K562 (cell line): ENCODE results near the gene MCAT. TPM values are rescaled to one million over a fixed set of nuclear protein-coding genes. Genes with fewer than 3 reads are reported as not detected.
A peak's percentile ranks its signal among the peaks of the same experiment; 100 is the strongest.

Experiments
- ATAC-seq: fragments of 200-7000 bp; cut with Tn5 transposase; 3 replicates; pipeline ENCODE4 v1.9.1; 2020; ENCODE audit warnings: moderate library complexity
- BruUV-seq: library from RNA; stranded (reverse); fragments of 400-500 nt; replicated peaks from 2 replicates; lab custom pipeline; 2021; lab: Mats Ljungman, UMichigan
- CTCF ChIA-PET: fragments of 300-600 bp; formaldehyde crosslinking; extraction: SDS; loops from one replicate; lab custom pipeline; 2021; ENCODE audit warnings: low intra/inter-chr PET ratio; lab: Yijun Ruan, JAX
- POLR2A ChIA-PET: fragments of 300-600, 350-650 bp; sonication (Branson Sonifier 250); formaldehyde crosslinking; extraction: SDS; loops from one replicate; lab custom pipeline; 2021; ENCODE audit warnings: antibody characterized with exemption, inconsistent platforms; lab: Yijun Ruan, JAX
- DNase-seq, 4 experiments: peaks; one replicate each; pipeline versions ENCODE4 v3.0.0 to v3.0.0-alpha.2; 2011 to 2018; ENCODE audit warnings: low spot score in 3 of 4, mixed read lengths in 3 of 4; ENCODE audit errors: extremely low read depth in 1 of 4
- FAIRE-seq: peaks from 2 replicates; lab custom pipeline; 2011; peaks lifted over from hg19 to GRCh38; lab: Jason Lieb, UNC
- H2AFZ ChIP-seq: 2 replicates; pipeline ENCODE4 v1.6.0; 2011; ENCODE audit warnings: low read depth, low read length, control low read depth, inconsistent platforms
- H3K27ac ChIP-seq: fragments of 200-600 bp; 3 replicates; pipeline ENCODE4 v1.8.0; 2011; ENCODE audit warnings: low read depth, mild to moderate bottlenecking, control low read depth, inconsistent platforms, low read length, moderate library complexity, mixed read lengths; ENCODE audit errors: extremely low read depth
- H3K27me3 ChIP-seq, 2 experiments: fragments of 300-600 bp in 1 of 2; 2 replicates in 1 of 2; 3 replicates in 1 of 2; pipeline versions ENCODE4 v1.6.0 to v1.8.0; 2011; ENCODE audit warnings: inconsistent platforms in 2 of 2, low read length in 2 of 2, mild to moderate bottlenecking in 1 of 2, mixed read lengths in 1 of 2, moderate library complexity in 1 of 2; ENCODE audit not compliant: control insufficient read depth in 2 of 2, insufficient read depth in 2 of 2
- H3K36me3 ChIP-seq: fragments of 300-600 bp; 3 replicates; pipeline ENCODE4 v1.8.0; 2011; ENCODE audit warnings: mild to moderate bottlenecking, low read length, inconsistent platforms; ENCODE audit not compliant: control insufficient read depth, insufficient read depth
- H3K4me1 ChIP-seq, 2 experiments: fragments of 200-600 bp in 1 of 2; replicated peaks in 1 of 2; 2 replicates in 1 of 2; 3 replicates in 1 of 2; pipeline versions ENCODE4 v1.5.1 to v1.8.0; 2011; ENCODE audit warnings: inconsistent platforms in 2 of 2, low read length in 2 of 2, mild to moderate bottlenecking in 1 of 2, mixed read lengths in 1 of 2, moderate library complexity in 1 of 2; ENCODE audit not compliant: control insufficient read depth in 2 of 2, insufficient read depth in 2 of 2
- H3K4me2 ChIP-seq: 2 replicates; pipeline ENCODE4 v1.6.1; 2011; ENCODE audit warnings: low read length, control low read depth, inconsistent platforms, mixed read lengths; ENCODE audit not compliant: insufficient read depth
- H3K4me3 ChIP-seq: fragments of 200-600 bp; sonication (generic), shearing (Covaris generic); 2 replicates; pipeline ENCODE4 v1.5.1; 2016; ENCODE audit warnings: control low read depth, inconsistent platforms
- H3K79me2 ChIP-seq: fragments of 200-600 bp; 3 replicates; pipeline ENCODE4 v1.8.0; 2011; ENCODE audit warnings: low read length, inconsistent platforms; ENCODE audit not compliant: control insufficient read depth, insufficient read depth
- H3K9ac ChIP-seq, 2 experiments: 2 replicates each; pipeline versions ENCODE4 v1.6.0 to v1.6.1; 2011; ENCODE audit warnings: low read depth in 2 of 2, low read length in 2 of 2, control low read depth in 1 of 2, inconsistent platforms in 1 of 2, mild to moderate bottlenecking in 1 of 2, mixed read lengths in 1 of 2; ENCODE audit not compliant: insufficient read depth in 1 of 2
- H3K9me1 ChIP-seq: one replicate; pipeline ENCODE4 v1.6.0; 2011; ENCODE audit warnings: inconsistent platforms, mild to moderate bottlenecking, low read length, moderate library complexity; ENCODE audit not compliant: control insufficient read depth, insufficient read depth
- H3K9me3 ChIP-seq: replicated peaks from 2 replicates; pipeline ENCODE4 v1.5.1; 2011; ENCODE audit warnings: low read depth, low read length, inconsistent platforms; ENCODE audit not compliant: control insufficient read depth, insufficient read depth
- H4K20me1 ChIP-seq: replicated peaks from 2 replicates; pipeline ENCODE4 v1.6.1; 2011; ENCODE audit warnings: low read length, inconsistent platforms, mixed read lengths; ENCODE audit not compliant: control insufficient read depth, insufficient read depth
- DPF2 ChIP-seq: fragments of 450-650 bp; IDR thresholded peaks from 2 replicates; pipeline ENCODE4 v1.6.1; 2016
- GATAD2B ChIP-seq: fragments of 450-650 bp; IDR thresholded peaks from 2 replicates; pipeline ENCODE4 v1.6.1; 2017; ENCODE audit warnings: mild to moderate bottlenecking, borderline replicate concordance
- GTF2F1 ChIP-seq: IDR thresholded peaks from 2 replicates; pipeline ENCODE4 v1.6.1; 2011; ENCODE audit warnings: low read depth, low read length, improper control_type of control experiment
- HNRNPLL ChIP-seq: fragments of 200-400 bp; formaldehyde crosslinking; IDR thresholded peaks from 2 replicates; pipeline ENCODE4 v1.6.1; 2017; ENCODE audit warnings: low read length, low read depth, mild to moderate bottlenecking; ENCODE audit not compliant: poor library complexity, severe bottlenecking
- MNT ChIP-seq, 2 experiments: fragments of 450-650 bp; conservative IDR thresholded peaks; 2 replicates each; pipeline ENCODE4 v1.6.1; 2017; ENCODE audit warnings: mild to moderate bottlenecking in 2 of 2, moderate library complexity in 2 of 2
- NR2C1 ChIP-seq, 2 experiments: fragments of 450-650 bp; IDR thresholded peaks; 2 replicates each; pipeline ENCODE4 v1.6.1; 2017; ENCODE audit warnings: mild to moderate bottlenecking in 2 of 2, antibody characterized with exemption in 1 of 2, inconsistent platforms in 1 of 2, missing compliant biosample characterization in 1 of 2, missing genetic modification characterization in 1 of 2
- PCBP2 ChIP-seq: fragments of 200-400 bp; formaldehyde crosslinking; IDR thresholded peaks from 2 replicates; pipeline ENCODE4 v1.6.1; 2018; ENCODE audit warnings: low read length, low read depth, mild to moderate bottlenecking, moderate library complexity; ENCODE audit not compliant: poor library complexity, severe bottlenecking
- PHF20 ChIP-seq: fragments of 450-650 bp; IDR thresholded peaks from 2 replicates; pipeline ENCODE4 v1.6.1; 2018; ENCODE audit not compliant: partially characterized antibody
- PHF21A ChIP-seq: fragments of 450-650 bp; IDR thresholded peaks from 2 replicates; pipeline ENCODE4 v1.6.1; 2017; ENCODE audit warnings: low read depth, borderline replicate concordance
- TFAP4 ChIP-seq: sonication (generic); formaldehyde crosslinking; IDR thresholded peaks from 2 replicates; pipeline ENCODE4 v1.8.0; 2022; ENCODE audit warnings: missing genetic modification reagents, mild to moderate bottlenecking, moderate library complexity, borderline replicate concordance
- ZNF175 ChIP-seq: fragments of 200-800 bp; sonication (Bioruptor generic); IDR thresholded peaks from 2 replicates; pipeline ENCODE4 v1.6.1; 2016; ENCODE audit warnings: low read depth, mild to moderate bottlenecking, missing genetic modification characterization, missing compliant biosample characterization
- ZNF232 ChIP-seq: sonication (generic); formaldehyde crosslinking; IDR thresholded peaks from 2 replicates; pipeline ENCODE4 v1.8.0; 2022; ENCODE audit warnings: mild to moderate bottlenecking, missing genetic modification reagents
- ZNF263 ChIP-seq: sonication (generic); formaldehyde crosslinking; IDR thresholded peaks from 2 replicates; pipeline ENCODE4 v1.8.0; 2022; ENCODE audit warnings: mild to moderate bottlenecking, missing genetic modification reagents, borderline replicate concordance
- ZNF277 ChIP-seq: fragments of 250-450 bp; sonication (Bioruptor Pico); IDR thresholded peaks from 2 replicates; pipeline ENCODE4 v1.8.0; 2022; ENCODE audit warnings: inconsistent platforms, mild to moderate bottlenecking, moderate library complexity, borderline replicate concordance
- ZNF707 ChIP-seq: fragments of 250-450 bp; sonication (Bioruptor Pico); conservative IDR thresholded peaks from 2 replicates; pipeline ENCODE4 v1.8.0; 2022; ENCODE audit warnings: inconsistent platforms, mild to moderate bottlenecking, moderate library complexity
- WGBS: fragments of 100-300 bp; shearing (Covaris generic); methylation state at CpG from one replicate; pipeline ENCODE4 v1.1.6; 2016; ENCODE audit warnings: low coverage, mixed read lengths; ENCODE audit not compliant: insufficient coverage; ENCODE audit errors: missing lambda C conversion rate; 5-methylcytosine and 5-hydroxymethylcytosine counted together
- in situ Hi-C: fragments of 300-500 bp; cut with MboI; formaldehyde crosslinking; loops from 4 replicates; pipeline ENCODE4 v1.15.0; 2018; ENCODE audit warnings: inconsistent platforms, mixed read lengths
- intact Hi-C: fragments of 100-400 bp; cut with micrococcal nuclease; formaldehyde crosslinking; loops from 2 replicates; pipeline ENCODE4 v1.14.2; 2022
- polyA plus RNA-seq, 8 experiments: library from polyadenylated mRNA; depleted of rRNA in 4 of 8; stranded (reverse) in 5 of 8; unstranded in 3 of 8; fragments of >200 nt; fragmentation: Nextera tagmentation in 2 of 8; fragmentation: Illumina TruSeq in 1 of 8; extraction: Ambion mirVana in 2 of 8; extraction: Trizol in 1 of 8; gene quantifications; 2 replicates each; pipeline versions ENCODE4 v1.2.1 to v1.2.3, GENCODE V29; 2011 to 2014; ENCODE audit warnings: inconsistent platforms in 1 of 8, missing spikeins in 1 of 8
- total RNA-seq, 7 experiments: library from RNA; depleted of rRNA in 6 of 7; stranded (reverse); fragments of >200 nt in 6 of 7; fragmentation: Illumina TruSeq in 2 of 7; extraction: Trizol in 2 of 7; gene quantifications; 2 replicates each; pipeline versions ENCODE4 v1.2.1 to v1.2.3, GENCODE V29; 2011 to 2021; ENCODE audit warnings: low replicate concordance in 1 of 7

Gene MCAT
- total and polyA plus RNA-seq, 9 of the 15 experiments (the other 6 are each of a cell fraction or from before 2014, with no cell fraction given): 3.3 to 27.8 (median 13.9) TPM

GRCh38 chr22:43088984-43089717 is 54.0 kb downstream of the MCAT start, which contains the start of gene TTLL1:
Gene TTLL1 (minus strand): TSS chr22:43089391. CDS start chr22:43075586, 13,805 bp downstream.
- ATAC-seq: peak; percentile 99
- H3K4me2 ChIP-seq: peak within 1 kb of the TSS; percentile 83
- intact Hi-C loops: no loop called here
- FAIRE-seq: peak; percentile 61
- WGBS: 1% methylated on average over 37 of the region's 64 CpGs
- peak within 1 kb of the TSS; percentile 57 for H3K4me3 ChIP-seq
- H3K9me3 ChIP-seq: no peaks in the 10 kb centered on the region
- H3K9me1 ChIP-seq: no peaks in the 10 kb centered on the region
- BruUV-seq: TSS peak; percentile 76
- H4K20me1 ChIP-seq: no peaks in the 10 kb centered on the region
- H3K9ac ChIP-seq: peak within 1 kb of the TSS; percentile 27 to 89; a peak in 3 of 4 replicates
- in situ Hi-C loops: no loop called here
- no peaks in the 10 kb centered on the region for H3K79me2 ChIP-seq
- ChIA-PET POLR2A (no interaction called here), CTCF (interaction anchor here (1.7 kb wide), 1 partner anchor 269 kb away, joined by 4 read pairs; no protein-coding TSS in a partner anchor)
- no peak within 1 kb of the TSS; the same call in 2 of the 3 replicates for H3K27ac ChIP-seq
- peak within 1 kb of the TSS; percentile 94 for H2AFZ ChIP-seq
- no peaks in the 10 kb centered on the region for H3K27me3 ChIP-seq
- H3K4me1 ChIP-seq: peaks cover 3 to 19% of the 10 kb centered on the region in 2 experiments; a peak in 4 of 5 replicates
- peak; percentile 89 to 91 (median 90) for DNase-seq
- H3K36me3 ChIP-seq: no peaks in the 10 kb centered on the region
- peak; percentile 97 for TF ChIP-seq NR2C1 (IDR thresholded peaks at IDR 0.05)
- TF ChIP-seq NR2C1 (tag; IDR thresholded peaks at IDR 0.05): peak; percentile 98
- TF ChIP-seq PCBP2: no peak
- TF ChIP-seq ZNF232: no peak
- no peak for TF ChIP-seq ZNF707
- no peak for TF ChIP-seq PHF21A
- no peak; the same call in 1 of the 2 replicates for TF ChIP-seq ZNF263 (CRISPR knock-in tag)
- no peak for TF ChIP-seq ZNF175 (CRISPR knock-in tag)
- peak; percentile 42 for TF ChIP-seq HNRNPLL
- peak; percentile 33 for TF ChIP-seq PHF20
- no peak for TF ChIP-seq ZNF277
- no peak for TF ChIP-seq GATAD2B
- TF ChIP-seq DPF2: no peak
- peak; percentile 53 to 85; a peak in 3 of 4 replicates for TF ChIP-seq MNT (conservative IDR thresholded peaks at IDR 0.05)
- peak; percentile 62; the same call in 1 of the 2 replicates for TF ChIP-seq TFAP4 (CRISPR knock-in tag)
- TF ChIP-seq GTF2F1: no peak
